KMS-11 (cell line): ENCODE measurements around the gene ATRNL1.
"Not testable (repeated sequence)": the region's sequence is repeated elsewhere in the genome, so short reads cannot be mapped to it uniquely, and the experiment has no call there.

Source experiments
- H2AFZ ChIP-seq: fragments of 200-600 bp; sonication (generic); 2 replicates; pipeline ENCODE4 v1.6.1; 2016; ENCODE audit warnings: antibody characterized with exemption, mixed run types, low read depth
- H3K27ac ChIP-seq: fragments of 200-600 bp; sonication (generic); 2 replicates; pipeline ENCODE4 v1.6.1; 2016; ENCODE audit warnings: mild to moderate bottlenecking, mixed run types
- H3K27me3 ChIP-seq: fragments of 200-600 bp; sonication (generic); 2 replicates; pipeline ENCODE4 v1.6.1; 2017; ENCODE audit warnings: mild to moderate bottlenecking, low read depth, mixed run types, moderate library complexity; ENCODE audit not compliant: insufficient read depth
- H3K36me3 ChIP-seq: fragments of 200-600 bp; sonication (generic); 2 replicates; pipeline ENCODE4 v1.6.1; 2017; ENCODE audit warnings: mild to moderate bottlenecking, mixed run types; ENCODE audit not compliant: insufficient read depth
- H3K4me1 ChIP-seq: fragments of 200-600 bp; sonication (generic); 2 replicates; pipeline ENCODE4 v1.6.1; 2016; ENCODE audit warnings: mild to moderate bottlenecking, low read depth, mixed run types; ENCODE audit not compliant: poor library complexity, severe bottlenecking
- H3K4me2 ChIP-seq: fragments of 200-600 bp; sonication (generic); 2 replicates; pipeline ENCODE4 v1.7.0; 2016; ENCODE audit warnings: mild to moderate bottlenecking, mixed run types
- H3K4me3 ChIP-seq: fragments of 200-600 bp; sonication (generic); IDR thresholded peaks from 2 replicates; pipeline ENCODE4 v1.6.1; 2017; ENCODE audit warnings: low read depth, low read length, mixed read lengths; ENCODE audit not compliant: insufficient read depth
- H3K79me2 ChIP-seq: fragments of 200-600 bp; sonication (generic); 2 replicates; pipeline ENCODE4 v1.6.1; 2016; ENCODE audit warnings: low read depth, mixed run types; ENCODE audit not compliant: insufficient read depth
- H3K9ac ChIP-seq: fragments of 200-600 bp; sonication (generic); 2 replicates; pipeline ENCODE4 v1.6.1; 2016; ENCODE audit warnings: mild to moderate bottlenecking, mixed run types
- H4K20me1 ChIP-seq: fragments of 200-600 bp; sonication (generic); 2 replicates; pipeline ENCODE4 v1.6.1; 2016; ENCODE audit warnings: mild to moderate bottlenecking, mixed run types; ENCODE audit not compliant: insufficient read depth
- TF ChIP-seq, protein P1 (sequence below): fragments of 200-600 bp; sonication (generic); conservative IDR thresholded peaks from 2 replicates; pipeline ENCODE4 v1.6.1; 2017; ENCODE audit warnings: low read depth, mild to moderate bottlenecking, antibody characterized with exemption, low read length, moderate library complexity, mixed read lengths

The ATRNL1 gene

GRCh38 chr10:115818012-115818411 is 724.8 kb downstream of the ATRNL1 start:
- H3K4me3 ChIP-seq: no peak overlapping the region
- H3K27ac ChIP-seq: no peak overlapping the region
- H2AFZ ChIP-seq: no peak overlapping the region
- H3K36me3 ChIP-seq: no peaks in the 10 kb centered on the region
- TF ChIP-seq, protein P1, sequence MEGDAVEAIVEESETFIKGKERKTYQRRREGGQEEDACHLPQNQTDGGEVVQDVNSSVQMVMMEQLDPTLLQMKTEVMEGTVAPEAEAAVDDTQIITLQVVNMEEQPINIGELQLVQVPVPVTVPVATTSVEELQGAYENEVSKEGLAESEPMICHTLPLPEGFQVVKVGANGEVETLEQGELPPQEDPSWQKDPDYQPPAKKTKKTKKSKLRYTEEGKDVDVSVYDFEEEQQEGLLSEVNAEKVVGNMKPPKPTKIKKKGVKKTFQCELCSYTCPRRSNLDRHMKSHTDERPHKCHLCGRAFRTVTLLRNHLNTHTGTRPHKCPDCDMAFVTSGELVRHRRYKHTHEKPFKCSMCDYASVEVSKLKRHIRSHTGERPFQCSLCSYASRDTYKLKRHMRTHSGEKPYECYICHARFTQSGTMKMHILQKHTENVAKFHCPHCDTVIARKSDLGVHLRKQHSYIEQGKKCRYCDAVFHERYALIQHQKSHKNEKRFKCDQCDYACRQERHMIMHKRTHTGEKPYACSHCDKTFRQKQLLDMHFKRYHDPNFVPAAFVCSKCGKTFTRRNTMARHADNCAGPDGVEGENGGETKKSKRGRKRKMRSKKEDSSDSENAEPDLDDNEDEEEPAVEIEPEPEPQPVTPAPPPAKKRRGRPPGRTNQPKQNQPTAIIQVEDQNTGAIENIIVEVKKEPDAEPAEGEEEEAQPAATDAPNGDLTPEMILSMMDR: no peak
- H3K4me1 ChIP-seq: peaks cover 14% of the 10 kb centered on the region
- peak overlapping the region; percentile 21; the same call in 1 of the 2 replicates for H3K4me2 ChIP-seq
- no peaks in the 10 kb centered on the region for H3K27me3 ChIP-seq
- no peaks in the 10 kb centered on the region for H4K20me1 ChIP-seq
- H3K79me2 ChIP-seq: no peaks in the 10 kb centered on the region
- H3K9ac ChIP-seq: no peak overlapping the region

GRCh38 chr10:115826396-115826795 is 733.2 kb downstream of the ATRNL1 start:
- no peaks in the 10 kb centered on the region for H4K20me1 ChIP-seq
- TF ChIP-seq, protein P1: no peak
- no peaks in the 10 kb centered on the region for H3K36me3 ChIP-seq
- no peak overlapping the region for H3K27ac ChIP-seq
- no peak overlapping the region for H3K4me2 ChIP-seq
- no peaks in the 10 kb centered on the region for H3K27me3 ChIP-seq
- no peak overlapping the region for H3K4me3 ChIP-seq
- no peaks in the 10 kb centered on the region for H3K79me2 ChIP-seq
- no peak overlapping the region for H3K9ac ChIP-seq
- H2AFZ ChIP-seq: no peak overlapping the region
- H3K4me1 ChIP-seq: peaks cover 18% of the 10 kb centered on the region

DNA sequence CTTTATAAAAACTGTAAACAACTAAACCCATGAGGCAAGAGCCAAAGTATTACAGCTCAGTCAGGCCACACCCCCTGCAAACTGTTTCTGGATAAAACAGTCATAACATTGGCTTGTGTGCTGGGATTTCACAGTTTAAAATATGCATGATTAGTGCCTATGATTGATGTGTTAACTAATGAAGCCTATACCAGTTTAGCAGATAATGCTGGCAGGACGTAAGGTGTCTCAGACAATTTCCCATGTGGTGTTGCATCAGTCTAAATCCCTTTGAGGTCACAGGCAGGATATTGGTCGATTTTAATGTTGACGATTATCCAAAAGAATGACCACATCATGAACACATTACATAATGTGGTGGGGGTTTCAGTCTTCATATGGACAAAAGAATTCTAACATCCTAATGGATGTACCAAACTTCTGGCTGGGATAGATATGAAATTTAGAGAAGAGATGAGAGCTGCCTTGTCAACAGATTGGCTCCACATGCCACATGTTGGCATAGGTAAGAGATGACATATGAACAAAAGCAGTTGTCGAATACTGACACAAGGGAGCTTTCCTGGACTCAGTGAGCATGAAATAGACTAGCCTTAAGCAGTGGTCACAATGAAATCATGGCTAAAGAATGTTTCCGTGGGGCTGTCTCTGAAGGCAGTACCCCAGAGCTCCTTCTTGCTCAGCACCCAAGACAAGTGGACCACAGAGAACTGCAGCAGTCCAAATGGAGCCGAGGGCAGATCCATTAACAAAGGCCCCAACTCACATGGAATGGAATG is 734.3 kb downstream of the ATRNL1 start:
- TF ChIP-seq, protein P1: no peak
- no peak overlapping the region for H3K27ac ChIP-seq
- peaks cover 19% of the 10 kb centered on the region for H3K4me1 ChIP-seq
- H3K4me3 ChIP-seq: no peak overlapping the region
- no peak overlapping the region for H3K4me2 ChIP-seq
- no peaks in the 10 kb centered on the region for H3K79me2 ChIP-seq
- H3K9ac ChIP-seq: no peak overlapping the region
- no peaks in the 10 kb centered on the region for H4K20me1 ChIP-seq
- no peaks in the 10 kb centered on the region for H3K36me3 ChIP-seq
- H2AFZ ChIP-seq: no peak overlapping the region
- H3K27me3 ChIP-seq: no peaks in the 10 kb centered on the region

DNA sequence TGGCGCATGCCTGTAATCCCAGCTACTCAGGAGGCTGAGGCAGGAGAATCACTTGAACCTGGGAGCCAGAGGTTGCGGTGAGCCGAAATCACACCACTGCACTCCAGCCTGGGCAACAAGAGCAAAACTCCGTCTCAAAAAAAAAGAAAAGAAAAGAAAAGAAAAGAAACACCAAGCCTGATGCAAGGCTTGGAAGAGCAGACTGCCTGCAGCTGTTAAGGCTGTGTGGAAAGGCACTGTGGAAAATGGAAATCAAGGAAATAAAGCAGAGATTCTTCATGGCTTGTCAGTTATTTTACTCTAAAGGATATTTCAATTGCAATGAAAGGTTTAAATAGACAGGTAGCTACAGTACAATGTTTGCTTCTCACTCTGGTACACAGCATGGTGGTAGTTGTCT is 735.0 kb downstream of the ATRNL1 start:
- H2AFZ ChIP-seq, H3K79me2 ChIP-seq, H3K9ac ChIP-seq, H3K27ac ChIP-seq, H3K36me3 ChIP-seq, H3K4me2 ChIP-seq, H3K27me3 ChIP-seq, H3K4me3 ChIP-seq, H4K20me1 ChIP-seq: not testable (repeated sequence)
- peaks cover 19% of the 10 kb centered on the region for H3K4me1 ChIP-seq

DNA sequence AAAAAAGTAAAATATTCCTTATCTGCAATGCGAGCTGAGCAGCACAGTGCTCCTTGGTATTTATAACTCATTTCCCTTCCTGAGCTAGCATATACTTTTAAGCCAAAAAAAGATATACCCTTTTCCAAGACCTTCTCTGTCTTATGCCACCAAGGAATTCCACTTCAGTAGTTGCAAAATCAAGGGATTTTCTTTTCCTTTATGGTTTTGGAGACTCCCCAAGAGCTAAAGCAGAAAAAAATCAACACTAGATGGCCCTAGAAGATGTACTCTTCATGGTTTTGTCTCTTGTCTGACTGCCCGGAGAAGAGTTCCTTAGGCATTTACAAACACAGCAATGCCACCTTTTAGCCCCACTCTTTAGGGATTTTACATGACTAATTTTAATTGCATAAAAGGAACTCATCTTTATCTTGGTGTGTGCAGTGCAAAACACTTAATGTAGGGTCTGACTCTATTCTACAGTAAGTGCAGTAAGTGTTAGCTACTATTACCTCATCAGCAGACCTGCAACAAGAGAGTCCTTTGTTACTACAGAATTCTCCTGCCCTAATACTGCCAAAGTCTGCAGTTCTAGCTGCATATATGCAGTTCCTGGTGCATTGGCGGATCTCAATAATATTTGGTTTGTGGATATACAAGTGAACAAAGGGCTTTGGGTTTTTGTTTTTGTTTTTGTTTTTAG is 736.5 kb downstream of the ATRNL1 start:
- no peaks in the 10 kb centered on the region for H4K20me1 ChIP-seq
- no peak overlapping the region for H3K9ac ChIP-seq
- H2AFZ ChIP-seq: no peak overlapping the region
- peaks cover 19% of the 10 kb centered on the region for H3K4me1 ChIP-seq
- no peaks in the 10 kb centered on the region for H3K36me3 ChIP-seq
- no peaks in the 10 kb centered on the region for H3K79me2 ChIP-seq
- H3K4me3 ChIP-seq: no peak overlapping the region
- H3K27ac ChIP-seq: no peak overlapping the region
- TF ChIP-seq, protein P1: no peak
- H3K4me2 ChIP-seq: no peak overlapping the region; the same call in 1 of the 2 replicates
- H3K27me3 ChIP-seq: no peaks in the 10 kb centered on the region
